PC-3 (cell line): ENCODE results near the gene DNMBP.

ENCODE experiments used
- CTCF ChIP-seq: fragments of 300-600 bp; sonication (generic); conservative IDR thresholded peaks from 2 replicates; pipeline ENCODE4 v1.5.1; 2017; ENCODE audit warnings: antibody characterized with exemption, low read depth, mild to moderate bottlenecking, low read length
- EZH2phosphoT487 ChIP-seq: fragments of 300-600 bp; sonication (generic); IDR thresholded peaks from 2 replicates; pipeline ENCODE4 v1.6.1; 2018; ENCODE audit warnings: mild to moderate bottlenecking, antibody characterized with exemption, low read length, borderline replicate concordance

DNA sequence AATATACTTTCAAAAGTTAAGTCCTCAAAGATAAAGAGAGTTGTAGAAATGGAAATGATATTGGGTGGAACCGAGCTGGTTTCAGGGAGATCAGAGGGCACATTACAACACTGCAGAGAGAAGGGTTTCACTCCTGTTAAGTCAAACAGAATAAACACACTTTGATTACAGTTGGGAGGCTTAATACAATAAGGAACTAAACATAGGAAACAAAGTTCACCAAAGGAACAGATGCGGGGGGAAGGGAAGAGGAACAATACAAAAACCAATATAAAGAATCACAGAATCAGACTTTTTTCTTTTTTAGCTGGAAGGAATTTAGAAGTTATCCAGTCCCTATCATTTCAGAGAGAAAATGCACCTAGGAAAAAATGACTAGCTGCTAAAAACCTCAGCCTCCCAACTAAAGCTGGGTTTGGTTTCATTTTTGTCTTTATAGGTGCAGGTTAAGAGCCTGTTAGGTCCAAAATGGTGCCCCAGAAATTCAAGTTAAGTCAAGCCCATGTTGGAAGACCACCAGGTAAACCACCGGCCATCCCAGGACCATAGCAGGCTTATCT, 81.9 kb downstream of the DNMBP start:
- TF ChIP-seq CTCF (no peak), EZH2phosphoT487 (no peak)
